Brain pericyte (primary cell): Measurements from ENCODE around the gene SLC25A10.

ENCODE experiments used
- DNase-seq: peaks from one replicate; pipeline ENCODE4 v3.0.0-alpha.2; 2012; ENCODE audit warnings: low read depth, low spot score

Gene SLC25A10

DNA sequence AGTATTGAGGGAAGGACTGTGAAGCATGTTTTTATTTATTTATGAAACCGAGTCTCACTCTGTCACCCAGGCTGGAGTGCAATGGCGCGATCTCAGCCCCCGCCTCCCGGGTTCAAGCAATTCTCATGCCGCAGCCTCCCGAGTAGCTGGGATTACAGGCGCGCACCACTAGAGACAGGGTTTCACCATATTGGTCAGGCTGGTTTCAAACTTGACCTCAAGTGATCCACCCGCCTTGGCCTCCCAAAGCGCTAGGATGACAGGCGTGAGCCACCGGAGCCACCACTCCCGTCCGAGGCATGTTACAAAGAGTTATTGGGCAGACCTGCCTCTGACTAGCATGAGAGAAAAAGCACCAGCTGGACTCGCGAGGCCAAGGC lies 5.9 kb upstream of the SLC25A10 start:
- no peak for DNase-seq

DNA sequence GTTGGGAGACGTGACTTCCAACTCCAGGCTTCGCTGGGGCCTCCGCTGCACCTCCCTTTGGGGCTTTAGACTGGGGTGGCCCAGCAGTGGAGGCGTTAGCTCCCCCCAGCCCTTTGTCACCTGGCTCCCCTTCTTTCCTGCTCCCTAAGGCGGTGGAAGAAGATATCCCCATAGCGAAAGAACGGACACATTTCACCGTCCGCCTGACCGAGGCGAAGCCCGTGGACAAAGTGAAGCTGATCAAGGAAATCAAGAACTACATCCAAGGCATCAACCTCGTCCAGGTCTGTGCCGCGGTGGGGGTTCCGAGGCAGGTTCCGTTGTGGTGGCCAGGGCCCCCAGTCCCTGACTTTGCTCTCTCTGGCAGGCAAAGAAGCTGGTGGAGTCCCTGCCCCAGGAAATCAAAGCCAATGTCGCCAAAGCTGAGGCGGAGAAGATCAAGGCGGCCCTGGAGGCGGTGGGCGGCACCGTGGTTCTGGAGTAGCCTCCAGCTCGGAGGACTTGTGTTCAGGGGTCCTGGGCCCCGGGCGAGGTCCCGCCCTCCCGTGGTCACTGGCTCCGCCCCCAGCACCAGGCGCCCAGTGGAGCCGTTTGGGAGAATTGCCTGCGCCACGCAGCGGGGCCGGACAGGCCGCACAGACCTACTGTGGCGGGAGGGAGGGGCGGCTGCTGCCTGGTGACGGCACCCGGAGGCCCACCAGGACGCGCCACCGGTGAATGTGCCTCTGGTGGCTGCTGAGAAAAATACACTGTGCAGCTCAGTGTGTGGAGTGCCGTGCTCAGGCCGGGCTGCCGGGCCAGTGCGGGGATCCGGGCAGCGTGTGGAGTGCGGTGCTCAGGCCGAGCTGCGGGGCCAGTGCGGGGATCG lies 5.1 kb upstream of the SLC25A10 start:
- DNase-seq: no peak

DNA sequence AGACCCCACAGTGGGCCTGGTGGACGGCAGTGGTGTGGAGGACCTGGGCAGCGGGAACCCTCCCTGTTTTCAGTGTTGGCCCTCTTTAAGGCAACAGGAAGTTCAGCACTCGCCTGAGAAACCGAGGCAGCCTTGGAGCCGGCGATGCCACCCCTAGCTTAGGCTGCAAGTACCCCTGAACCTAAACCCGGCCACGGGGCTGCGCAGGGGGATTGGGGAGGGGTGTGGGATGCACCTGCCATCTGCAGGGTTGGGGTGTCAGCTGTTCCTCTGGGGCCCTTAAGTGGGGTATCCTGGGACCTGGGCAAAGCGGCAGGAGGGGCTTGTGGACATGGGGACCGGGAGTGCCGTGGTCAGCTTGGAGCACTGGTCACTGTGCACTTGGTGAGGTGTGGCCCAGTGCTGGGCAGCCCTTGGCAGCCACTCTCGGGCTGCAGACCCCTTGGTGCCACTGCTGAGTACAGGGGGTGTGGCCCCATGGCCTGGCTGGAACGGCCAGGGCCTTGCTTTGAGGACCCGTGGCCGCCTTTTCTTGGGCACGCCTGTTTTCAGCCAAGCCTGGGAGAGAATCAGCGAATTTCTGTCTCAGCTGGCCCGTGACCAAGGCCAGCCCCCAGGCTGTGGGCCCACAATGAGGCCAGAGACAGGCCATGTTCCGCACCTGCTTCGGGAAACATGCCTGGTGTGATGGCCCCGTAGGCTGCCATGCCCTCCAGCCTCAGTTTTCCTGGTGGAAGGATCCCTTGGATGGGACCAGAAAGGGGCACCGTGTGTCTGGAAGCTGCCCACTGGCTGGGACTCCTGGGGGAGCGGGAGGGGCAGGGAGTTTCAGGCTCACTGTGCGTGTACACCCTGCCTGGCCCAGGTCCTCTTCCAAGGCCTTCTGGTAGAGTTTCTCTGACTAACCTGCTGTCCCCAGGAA lies 4.1 kb upstream of the SLC25A10 start:
- DNase-seq: no peak

DNA sequence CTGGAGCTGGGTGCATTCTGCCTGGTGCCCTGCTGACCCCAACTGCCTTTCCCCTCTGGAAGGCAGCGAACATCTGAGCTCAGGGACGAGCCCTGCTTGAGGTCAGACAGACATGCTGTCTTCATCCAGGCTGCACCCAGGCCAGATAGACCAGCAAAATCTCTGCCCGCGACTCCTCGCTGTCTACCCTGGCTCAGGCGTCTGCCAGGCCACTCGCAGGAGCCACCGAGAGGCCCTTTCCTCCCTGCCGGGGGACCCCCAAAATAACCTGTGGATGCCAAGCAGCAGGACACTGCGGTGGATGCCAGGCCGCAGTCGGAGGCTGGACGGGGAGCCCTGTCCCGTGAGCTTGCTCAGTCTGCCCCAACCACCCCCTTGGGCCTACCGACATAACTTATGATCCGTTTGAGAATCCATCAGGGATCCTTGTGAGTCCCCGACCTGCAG lies 3.3 kb upstream of the SLC25A10 start:
- no peak for DNase-seq

DNA sequence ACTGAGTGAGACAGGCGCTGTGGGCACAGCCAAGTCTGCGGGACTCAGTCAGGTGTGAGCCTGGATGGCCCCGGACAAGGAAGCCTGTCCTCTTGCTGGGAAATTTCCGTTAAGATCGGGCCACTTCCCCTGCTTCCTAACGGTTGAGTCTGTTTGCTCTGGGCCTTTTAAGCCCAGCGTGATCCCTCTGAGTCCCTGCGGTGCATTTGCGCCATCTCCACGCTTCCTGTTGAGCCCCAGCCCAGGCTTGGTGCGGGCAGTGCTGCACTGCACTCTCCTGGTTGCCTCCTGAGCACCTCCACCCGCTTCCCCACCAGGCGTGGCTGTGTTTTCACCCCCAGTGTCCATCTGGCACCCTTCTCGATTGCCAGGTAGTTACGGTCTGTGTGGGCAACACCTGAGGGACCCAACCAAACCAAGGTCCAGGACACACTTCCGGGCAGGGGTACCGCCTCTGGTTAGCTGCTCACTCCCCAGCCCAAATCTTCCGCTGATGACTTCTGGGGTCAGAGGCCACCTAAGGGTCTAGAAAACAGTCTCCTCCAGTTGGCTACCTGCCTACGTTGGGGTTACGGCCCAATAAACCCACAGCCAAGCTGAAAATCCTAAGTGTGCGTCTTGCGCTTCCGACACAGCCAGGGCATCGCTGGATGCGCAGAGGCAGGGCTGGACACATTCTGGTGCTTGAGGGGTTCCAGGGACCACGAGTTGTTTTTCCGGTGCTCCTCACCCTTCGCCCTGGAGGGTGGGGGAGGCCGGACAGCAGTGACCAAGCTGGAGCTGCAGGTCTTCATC lies 1.4 kb upstream of the SLC25A10 start:
- no peak for DNase-seq

DNA sequence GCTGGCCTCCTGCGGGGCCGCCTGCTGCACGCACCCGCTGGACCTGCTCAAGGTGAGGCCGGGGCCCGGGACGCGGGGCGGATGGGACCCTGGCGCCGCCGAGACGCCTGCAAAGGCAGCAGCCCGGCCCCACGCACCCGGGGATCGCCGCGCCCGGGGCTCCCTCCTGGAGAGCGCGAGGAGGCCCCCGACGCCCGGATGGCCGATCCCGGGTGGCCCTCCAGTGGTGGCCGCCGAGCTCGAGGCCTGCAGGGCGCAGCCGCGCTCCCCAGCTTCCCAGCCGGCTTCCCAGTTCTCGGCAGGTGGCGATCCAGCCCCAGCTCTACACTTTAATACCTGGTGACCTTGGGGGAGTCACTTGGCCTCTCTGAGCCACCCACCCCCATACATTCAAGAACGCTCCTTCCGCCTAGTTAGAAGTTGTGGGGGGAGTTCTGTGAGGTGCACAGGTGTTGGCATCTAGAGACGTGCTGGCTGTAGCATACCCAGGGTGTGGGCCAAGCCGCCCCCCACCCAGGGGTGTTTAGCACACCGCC lies 452 bp downstream of the SLC25A10 start:
- DNase-seq: no peak

DNA sequence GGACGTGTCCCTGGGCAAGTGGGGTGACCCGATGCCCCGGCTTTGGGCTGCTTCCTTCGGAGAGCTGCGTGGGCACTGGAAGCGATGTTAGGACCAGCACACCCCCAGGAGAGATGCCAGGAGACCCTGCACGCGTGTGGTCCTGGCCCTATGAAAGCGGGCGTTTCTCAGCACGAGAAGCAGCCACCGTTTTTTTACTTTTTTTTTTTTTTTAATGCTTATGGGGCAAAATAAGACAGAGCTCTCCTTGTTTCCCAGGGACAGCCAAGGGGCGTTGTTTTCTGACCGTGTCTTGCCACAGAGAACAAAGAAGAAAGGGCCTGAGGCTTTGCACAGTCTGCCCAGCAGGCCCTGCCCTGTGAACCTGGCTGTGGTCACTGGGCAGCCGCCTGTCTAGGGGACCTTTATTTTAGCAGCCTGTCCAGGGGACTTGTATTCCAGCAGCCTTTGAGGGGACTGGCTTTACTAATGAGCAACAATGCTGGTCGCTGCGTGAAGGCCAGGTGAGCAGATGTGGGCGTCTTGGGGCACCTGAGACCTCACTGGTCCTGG lies 996 bp downstream of the SLC25A10 start:
- DNase-seq: no peak

DNA sequence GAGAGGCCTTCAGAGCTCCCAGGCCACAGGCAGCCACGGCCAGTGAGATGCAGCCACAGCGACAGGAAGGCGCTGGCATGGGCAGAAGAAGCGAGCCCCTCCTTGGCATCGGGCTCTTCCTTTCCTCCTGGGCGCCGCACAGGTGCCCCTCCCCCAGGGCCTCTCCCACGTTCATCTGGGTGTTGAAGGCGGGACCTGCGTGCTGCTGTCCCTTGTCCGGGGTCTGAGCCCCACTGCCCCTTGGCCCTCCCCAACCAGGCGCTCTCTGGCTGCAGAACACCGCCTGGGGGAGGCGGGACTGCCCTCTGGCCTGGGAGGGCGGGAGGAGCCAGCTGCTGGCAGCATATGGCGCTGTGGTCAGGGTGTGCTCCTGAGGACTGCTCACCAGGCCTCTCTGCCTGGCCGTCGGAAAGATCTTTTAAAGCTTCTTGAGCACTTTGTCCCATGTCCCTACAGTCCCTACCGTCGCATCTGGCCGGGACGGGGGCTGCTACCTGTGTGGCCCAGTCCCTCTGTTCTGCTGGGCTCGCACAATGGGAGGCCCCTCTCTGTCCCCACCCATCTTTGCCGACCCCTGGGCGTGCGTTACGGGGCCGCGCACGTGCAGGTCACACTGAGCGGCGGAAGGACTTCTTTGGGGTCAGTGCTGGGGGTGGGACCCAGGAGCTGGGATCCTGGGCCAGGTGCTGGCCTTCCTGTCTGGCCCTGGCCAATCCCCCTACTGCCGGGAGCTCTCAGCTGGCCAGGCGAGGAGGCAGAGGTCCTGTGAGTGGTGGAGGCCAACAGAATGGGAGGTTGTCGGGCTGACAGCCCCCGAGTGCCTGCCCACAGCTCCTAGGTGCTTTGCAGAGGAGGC lies 1.7 kb downstream of the SLC25A10 start:
- no peak for DNase-seq

DNA sequence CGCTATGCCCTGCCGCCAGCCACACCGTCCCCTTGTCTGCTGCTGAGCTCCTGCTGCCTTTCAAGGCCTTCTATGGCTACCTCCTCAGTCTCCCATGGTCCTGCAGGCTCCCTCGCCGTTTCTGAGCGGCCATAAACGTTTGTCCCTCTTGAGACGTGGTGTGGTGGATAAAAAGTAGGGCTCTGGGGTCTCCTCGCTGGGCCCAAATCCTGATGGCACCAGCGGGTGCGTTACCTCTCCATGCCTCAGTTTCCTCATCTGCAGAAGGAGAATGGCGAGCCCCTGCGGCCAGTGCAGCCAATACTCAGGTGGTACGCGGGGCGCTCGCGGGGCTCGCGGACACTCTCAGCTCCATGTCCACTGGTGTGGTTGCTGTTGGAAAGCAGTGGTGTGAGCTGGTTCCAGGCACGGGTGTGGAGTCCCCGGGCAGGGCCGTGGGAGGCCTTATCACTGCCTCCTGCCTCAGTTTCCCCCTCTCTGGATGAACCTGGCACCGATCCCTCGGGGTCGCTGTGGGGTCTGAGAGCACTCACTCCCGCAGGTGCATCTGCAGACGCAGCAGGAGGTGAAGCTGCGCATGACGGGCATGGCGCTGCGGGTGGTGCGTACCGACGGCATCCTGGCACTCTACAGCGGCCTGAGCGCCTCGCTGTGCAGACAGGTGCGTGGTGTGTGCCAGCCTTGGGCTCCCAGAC lies 2.5 kb downstream of the SLC25A10 start:
- DNase-seq: no peak

DNA sequence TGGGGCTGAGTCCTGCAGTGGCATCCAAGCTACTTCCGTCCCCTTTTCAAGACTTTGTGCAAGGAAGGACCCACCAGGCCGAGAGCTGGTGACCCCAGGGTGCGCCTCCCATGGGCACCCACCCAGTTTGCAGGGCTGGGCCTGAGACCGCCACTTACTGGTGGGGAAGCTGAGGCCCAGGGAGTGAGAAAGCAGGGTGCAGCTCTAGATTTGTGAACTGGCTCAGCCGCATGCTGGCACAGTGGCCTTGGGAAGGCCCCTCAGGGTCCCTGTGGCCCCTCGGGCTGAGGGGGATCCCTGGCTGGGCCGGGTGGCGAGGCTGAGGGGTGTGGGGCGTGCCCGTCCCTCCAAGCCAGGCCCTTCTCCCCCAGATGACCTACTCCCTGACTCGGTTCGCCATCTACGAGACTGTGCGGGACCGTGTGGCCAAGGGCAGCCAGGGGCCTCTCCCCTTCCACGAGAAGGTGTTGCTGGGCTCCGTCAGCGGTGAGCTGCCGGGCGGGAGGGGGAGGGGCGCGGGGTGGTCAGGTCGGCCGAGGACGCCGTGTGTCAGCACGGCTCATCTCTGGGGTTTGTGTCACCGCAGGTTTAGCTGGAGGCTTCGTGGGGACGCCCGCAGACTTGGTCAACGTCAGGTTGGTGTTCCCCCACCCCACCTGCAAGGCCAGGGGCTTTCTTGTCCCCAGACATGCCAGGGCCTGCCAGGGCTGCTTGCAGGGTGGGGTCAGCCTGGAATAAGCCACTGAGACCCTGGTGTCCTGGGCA lies 3.2 kb downstream of the SLC25A10 start:
- no peak for DNase-seq

DNA sequence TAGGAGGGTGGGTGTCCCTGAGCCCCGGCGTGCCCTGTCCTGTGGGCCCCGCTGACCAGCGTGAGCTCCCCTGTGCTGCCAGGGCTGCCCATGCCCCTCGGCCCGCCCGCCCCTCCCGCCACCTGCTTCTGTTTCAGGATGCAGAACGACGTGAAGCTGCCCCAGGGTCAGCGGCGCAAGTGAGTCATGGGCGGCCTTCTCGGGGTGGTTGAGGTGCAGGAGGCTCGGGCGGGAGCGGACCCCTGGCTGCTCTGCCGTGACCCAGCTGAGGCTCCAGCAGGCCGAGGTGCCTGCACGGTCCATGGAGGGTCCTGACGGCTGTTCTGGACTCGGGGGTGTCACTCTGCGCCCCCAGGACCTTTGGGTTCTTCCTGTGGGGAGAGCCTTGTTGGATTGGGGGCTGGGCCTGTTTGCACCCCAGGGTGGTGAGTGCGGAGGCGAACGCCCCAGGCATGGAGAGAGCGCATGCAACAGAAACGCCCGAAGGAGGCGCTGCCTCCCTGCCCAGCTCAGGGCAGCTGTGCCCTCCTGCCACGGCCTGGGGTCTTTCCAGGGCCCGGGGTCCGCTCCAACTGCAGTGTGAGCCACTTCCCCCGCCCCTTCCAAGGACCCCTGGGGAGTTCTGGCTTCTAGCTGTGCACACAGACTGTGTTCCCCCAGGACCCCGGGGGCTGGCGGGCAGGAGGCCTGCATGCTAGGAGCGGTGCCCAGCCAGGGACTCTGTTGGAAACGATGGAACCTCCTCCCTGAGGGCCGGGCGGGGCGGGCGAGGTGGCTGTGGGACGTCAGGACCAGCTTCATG lies 4.0 kb downstream of the SLC25A10 start:
- DNase-seq: no peak

DNA sequence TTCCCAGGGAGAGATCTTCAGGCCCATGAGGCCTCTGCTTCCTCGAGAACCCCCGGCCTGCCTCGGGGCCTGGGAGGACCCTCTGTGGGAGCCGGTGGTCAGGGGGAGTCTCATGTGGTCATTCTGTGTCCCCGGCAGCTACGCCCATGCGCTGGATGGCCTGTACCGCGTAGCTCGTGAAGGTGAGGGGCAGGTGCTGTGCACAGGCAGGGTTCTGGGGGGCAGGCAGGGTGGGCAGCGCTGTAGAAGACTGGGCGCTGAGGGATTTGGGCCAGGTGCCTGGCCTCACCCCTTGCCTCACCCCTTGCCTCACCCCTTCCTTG lies 4.6 kb downstream of the SLC25A10 start:
- DNase-seq: no peak

DNA sequence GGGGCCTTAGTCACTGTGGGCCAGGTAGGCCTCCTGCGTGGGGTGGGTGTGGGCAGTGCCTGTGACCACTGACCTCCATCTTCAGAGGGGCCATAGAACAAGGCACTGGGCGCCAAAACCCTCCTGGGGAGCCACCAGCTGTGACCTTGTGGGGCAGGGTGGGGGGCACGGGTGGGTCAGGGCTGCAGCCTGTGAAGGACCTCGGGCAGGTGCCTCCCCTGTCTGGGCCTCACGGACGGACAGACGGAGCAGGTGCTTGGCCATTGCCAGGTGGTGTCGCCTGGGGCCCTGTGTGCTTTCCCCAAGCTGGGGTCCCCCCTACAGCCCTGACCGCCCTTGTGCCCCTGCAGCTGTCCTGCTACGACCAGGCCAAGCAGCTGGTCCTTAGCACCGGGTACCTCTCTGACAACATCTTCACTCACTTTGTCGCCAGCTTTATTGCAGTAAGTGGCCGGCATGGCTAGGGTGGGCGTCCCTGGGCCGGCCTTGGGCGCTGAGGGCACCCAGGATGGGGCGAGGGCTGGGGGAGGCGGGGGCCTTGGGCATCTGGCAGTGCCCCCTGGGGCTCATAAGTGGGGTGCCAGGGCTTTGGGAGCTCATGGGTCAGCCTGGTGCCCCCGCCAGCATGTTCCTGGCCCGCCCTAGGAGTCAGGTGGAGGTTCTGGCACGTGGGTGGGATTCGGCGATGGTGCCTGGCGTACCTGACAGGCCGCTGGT lies 5.1 kb downstream of the SLC25A10 start:
- no peak for DNase-seq

DNA sequence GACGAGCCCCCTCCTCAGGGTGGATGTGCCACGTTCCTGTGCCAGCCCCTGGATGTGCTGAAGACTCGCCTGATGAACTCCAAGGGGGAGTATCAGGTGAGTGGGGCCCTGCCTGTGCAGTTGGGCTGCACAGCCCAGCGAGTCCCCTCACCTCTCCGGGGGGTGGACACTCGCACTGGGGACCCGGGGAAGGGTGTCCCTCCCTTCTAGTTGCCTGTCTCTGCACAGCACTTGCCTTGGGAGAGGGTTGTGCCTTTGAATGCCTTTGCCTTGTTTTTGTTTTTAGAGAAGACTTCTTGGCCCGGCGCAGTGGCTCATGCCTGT lies 5.6 kb downstream of the SLC25A10 start:
- no peak for DNase-seq

DNA sequence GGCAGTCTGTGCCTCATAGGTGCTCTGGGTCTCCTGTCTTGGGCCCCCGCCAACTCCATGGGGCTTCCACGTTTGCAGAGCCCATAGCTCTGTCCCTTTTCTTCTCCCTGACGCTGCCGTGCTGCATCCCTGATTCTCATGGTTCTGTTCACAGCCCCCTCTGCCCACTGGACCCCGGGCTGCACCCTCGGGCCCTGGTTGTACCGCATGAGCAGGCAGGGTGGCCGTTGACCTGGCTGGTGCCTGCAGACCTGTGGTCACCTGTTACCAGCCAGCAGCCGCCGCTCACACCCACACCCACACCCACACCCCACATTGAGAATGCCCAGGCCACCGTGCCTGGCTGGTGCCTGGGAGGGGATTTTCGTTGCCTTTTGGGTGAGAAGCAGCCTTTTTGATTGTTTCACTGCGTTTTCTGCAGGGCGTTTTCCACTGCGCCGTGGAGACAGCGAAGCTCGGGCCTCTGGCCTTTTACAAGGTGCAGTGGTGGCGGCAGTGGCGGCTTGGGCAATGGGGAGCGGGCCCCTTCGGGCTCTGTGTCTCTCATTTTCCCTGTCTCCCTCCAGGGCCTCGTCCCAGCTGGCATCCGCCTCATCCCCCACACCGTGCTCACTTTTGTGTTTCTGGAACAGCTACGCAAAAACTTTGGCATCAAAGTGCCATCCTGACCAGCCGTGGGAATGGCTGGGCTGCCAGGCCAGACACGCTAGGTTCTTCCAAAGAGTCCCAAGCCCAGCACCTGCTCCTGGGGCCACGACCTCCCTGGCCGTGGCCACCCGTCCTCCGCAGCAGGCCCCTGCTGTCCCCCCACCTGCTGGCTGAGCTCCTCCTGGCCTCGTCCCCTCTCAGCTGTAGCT lies 7.6 kb downstream of the SLC25A10 start:
- no peak for DNase-seq

DNA sequence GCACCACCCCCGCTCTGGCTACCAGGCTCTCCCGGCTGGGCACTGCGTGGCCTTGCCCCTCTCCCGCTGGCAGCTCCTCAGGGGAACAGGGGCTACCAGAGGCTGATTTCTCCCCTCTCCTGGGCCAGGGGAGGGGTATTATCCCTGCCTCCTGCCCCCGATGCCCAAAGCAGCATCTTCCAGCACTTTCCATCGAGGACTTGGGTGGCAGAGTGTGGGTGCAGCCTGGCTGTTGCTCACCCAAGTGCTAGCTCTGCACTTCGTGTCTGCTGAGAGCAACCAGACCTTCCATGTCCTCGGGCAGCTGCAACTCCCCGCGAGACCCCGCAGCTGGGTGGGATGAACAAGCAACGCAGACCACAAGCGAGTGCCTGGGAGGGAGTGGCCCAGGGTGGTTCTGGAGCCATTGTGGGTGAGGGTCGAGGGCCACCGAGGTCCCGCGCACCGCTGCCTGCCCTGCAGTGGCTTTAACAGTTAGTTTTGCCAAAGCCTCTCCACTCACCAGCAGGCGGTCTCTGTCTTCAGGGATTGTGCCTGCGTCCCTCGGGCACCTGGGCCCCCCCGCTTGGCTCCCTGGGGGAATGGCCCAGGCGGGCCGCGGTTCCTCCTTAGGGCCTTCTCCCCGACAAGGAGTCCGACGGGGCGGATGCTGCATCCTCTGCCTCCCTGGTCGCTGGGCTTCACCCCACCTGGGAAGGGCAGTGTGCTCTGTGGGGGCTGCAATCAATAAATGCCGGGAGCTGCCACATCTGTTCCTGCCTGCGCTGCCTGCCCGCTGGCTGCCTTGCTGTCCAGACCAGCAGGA lies 8.4 kb downstream of the SLC25A10 start:
- DNase-seq: no peak
